Measurements from ENCODE around the gene SDK1. TPM values are rescaled to one million over a fixed set of nuclear protein-coding genes. Genes with fewer than 3 reads are reported as not detected.

Gene SDK1
- total and polyA plus RNA-seq, 10 of the 15 experiments (the other 5 are each of a cell fraction or from before 2014, with no cell fraction given), result 0.14 to 0.33 TPM; not detected in 8

DNA sequence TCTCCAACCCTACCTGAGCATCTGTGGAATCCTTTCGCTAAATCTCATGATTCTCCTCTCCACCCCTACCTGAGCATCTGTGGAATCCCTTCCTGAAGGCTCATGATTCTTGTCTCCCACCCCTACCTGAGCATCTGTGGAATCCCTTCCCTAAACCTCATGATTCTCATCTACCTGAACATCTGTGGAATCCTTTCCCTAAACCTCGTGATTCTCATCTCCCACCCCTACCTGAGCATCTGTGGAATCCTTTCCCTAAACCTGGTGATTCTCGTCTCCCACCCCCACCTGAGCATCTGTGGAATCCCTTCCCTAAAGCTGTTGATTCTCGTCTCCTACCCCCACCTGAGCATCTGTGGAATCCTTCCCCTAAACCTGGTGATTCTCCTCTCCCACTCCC, 342.0 kb downstream of the SDK1 start:
- H4K20me1 ChIP-seq (ENCODE audit: control insufficient read depth, insufficient read depth), result no peaks in the 10 kb centered on the region
- H2AFZ ChIP-seq (ENCODE audit: control insufficient read depth, low read depth, low read length), result no peak overlapping the region
- H3K27me3 ChIP-seq (replicated peaks in 1 of 2; ENCODE audit: control insufficient read depth in 2 of 2, insufficient read depth in 2 of 2, low read length in 1 of 2), result no peaks in the 10 kb centered on the region
- no peaks in the 10 kb centered on the region for H3K79me2 ChIP-seq (ENCODE audit: control insufficient read depth, insufficient read depth, low read length)
- H3K9me3 ChIP-seq (replicated peaks; ENCODE audit: control insufficient read depth, insufficient read depth, low read length), result no peaks in the 10 kb centered on the region
- no peaks in the 10 kb centered on the region for H3K4me1 ChIP-seq (ENCODE audit: control insufficient read depth, insufficient read depth, low read length)
- FAIRE-seq (no peak), ATAC-seq (no peak), DNase-seq (ENCODE audit: low read depth, low spot score) (no peak)
- H3K9ac ChIP-seq (ENCODE audit: control insufficient read depth, insufficient read depth, low read length), result no peak overlapping the region
- intact Hi-C loops (cut with micrococcal nuclease; ENCODE audit: unreplicated experiment) (no loop called here), in situ Hi-C loops (cut with MboI) (no loop called here)
- WGBS (ENCODE audit: insufficient coverage, insufficient replicate concordance, low lambda C conversion rate, missing lambda C conversion rate), result 25% methylated on average over 4 of the region's 4 CpGs
- ChIA-PET SMC1A (ENCODE audit: uncharacterized antibody, unreplicated experiment) (interaction anchor here (1.3 kb wide), 1 partner anchor 26 kb away, joined by 3 read pairs; no protein-coding TSS in a partner anchor), RAD21 (ENCODE audit: unreplicated experiment) (no interaction called here), POLR2A (no interaction called here), CTCF (no interaction called here)
- no TSS peak for BruUV-seq (replicated peaks)
- no peak overlapping the region for H3K27ac ChIP-seq (ENCODE audit: control insufficient read depth, insufficient read depth)
- TF ChIP-seq CBX3 (IDR thresholded peaks at IDR 0.05; ENCODE audit: borderline replicate concordance, low read depth) (no peak), NFXL1 (IDR thresholded peaks at IDR 0.05; ENCODE audit: borderline replicate concordance) (no peak), SP1 (IDR thresholded peaks at IDR 0.05; ENCODE audit: low read depth, low read length) (no peak), RAD51 (IDR thresholded peaks at IDR 0.05) (no peak), FOXM1 (IDR thresholded peaks at IDR 0.05; ENCODE audit: low read depth, low read length) (no peak), BACH1 (IDR thresholded peaks at IDR 0.05; ENCODE audit: borderline replicate concordance) (no peak), ZNF687 (IDR thresholded peaks at IDR 0.05) (no peak), NRF1 (conservative IDR thresholded peaks at IDR 0.05; ENCODE audit: low read depth, low read length) (no peak), CEBPB (IDR thresholded peaks at IDR 0.05; ENCODE audit: borderline replicate concordance in 1 of 2, low read depth in 2 of 2, low read length in 2 of 2) (no peak), CHD2 (IDR thresholded peaks at IDR 0.05; ENCODE audit: borderline replicate concordance, low read depth, low read length) (no peak), RAD21 (IDR thresholded peaks at IDR 0.05; ENCODE audit: insufficient read depth, low read depth, low read length) (no peak), E2F4 (IDR thresholded peaks at IDR 0.05; ENCODE audit: low read depth, low read length) (no peak)
- TF ChIP-seq, protein P1, sequence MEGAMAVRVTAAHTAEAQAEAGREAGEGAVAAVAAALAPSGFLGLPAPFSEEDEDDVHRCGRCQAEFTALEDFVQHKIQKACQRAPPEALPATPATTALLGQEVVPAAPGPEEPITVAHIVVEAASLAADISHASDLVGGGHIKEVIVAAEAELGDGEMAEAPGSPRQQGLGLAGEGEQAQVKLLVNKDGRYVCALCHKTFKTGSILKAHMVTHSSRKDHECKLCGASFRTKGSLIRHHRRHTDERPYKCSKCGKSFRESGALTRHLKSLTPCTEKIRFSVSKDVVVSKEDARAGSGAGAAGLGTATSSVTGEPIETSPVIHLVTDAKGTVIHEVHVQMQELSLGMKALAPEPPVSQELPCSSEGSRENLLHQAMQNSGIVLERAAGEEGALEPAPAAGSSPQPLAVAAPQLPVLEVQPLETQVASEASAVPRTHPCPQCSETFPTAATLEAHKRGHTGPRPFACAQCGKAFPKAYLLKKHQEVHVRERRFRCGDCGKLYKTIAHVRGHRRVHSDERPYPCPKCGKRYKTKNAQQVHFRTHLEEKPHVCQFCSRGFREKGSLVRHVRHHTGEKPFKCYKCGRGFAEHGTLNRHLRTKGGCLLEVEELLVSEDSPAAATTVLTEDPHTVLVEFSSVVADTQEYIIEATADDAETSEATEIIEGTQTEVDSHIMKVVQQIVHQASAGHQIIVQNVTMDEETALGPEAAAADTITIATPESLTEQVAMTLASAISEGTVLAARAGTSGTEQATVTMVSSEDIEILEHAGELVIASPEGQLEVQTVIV (IDR thresholded peaks at IDR 0.05; ENCODE audit: borderline replicate concordance, partially characterized antibody), result no peak
- TF ChIP-seq, protein P2, sequence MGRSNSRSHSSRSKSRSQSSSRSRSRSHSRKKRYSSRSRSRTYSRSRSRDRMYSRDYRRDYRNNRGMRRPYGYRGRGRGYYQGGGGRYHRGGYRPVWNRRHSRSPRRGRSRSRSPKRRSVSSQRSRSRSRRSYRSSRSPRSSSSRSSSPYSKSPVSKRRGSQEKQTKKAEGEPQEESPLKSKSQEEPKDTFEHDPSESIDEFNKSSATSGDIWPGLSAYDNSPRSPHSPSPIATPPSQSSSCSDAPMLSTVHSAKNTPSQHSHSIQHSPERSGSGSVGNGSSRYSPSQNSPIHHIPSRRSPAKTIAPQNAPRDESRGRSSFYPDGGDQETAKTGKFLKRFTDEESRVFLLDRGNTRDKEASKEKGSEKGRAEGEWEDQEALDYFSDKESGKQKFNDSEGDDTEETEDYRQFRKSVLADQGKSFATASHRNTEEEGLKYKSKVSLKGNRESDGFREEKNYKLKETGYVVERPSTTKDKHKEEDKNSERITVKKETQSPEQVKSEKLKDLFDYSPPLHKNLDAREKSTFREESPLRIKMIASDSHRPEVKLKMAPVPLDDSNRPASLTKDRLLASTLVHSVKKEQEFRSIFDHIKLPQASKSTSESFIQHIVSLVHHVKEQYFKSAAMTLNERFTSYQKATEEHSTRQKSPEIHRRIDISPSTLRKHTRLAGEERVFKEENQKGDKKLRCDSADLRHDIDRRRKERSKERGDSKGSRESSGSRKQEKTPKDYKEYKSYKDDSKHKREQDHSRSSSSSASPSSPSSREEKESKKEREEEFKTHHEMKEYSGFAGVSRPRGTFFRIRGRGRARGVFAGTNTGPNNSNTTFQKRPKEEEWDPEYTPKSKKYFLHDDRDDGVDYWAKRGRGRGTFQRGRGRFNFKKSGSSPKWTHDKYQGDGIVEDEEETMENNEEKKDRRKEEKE (IDR thresholded peaks at IDR 0.05), result no peak
- H3K4me2 ChIP-seq (ENCODE audit: control insufficient read depth, insufficient read depth), result no peak overlapping the region
- H3K36me3 ChIP-seq (ENCODE audit: control insufficient read depth in 2 of 2, insufficient read depth in 2 of 2, low read length in 1 of 2), result no peaks in the 10 kb centered on the region
- H3K4me3 ChIP-seq, result no peak overlapping the region

Data from GM12878 (cell line).